A549 treated with AZD9567 at 1 μM for 4 hours (cell line): ENCODE measurements around the gene CSNK1G3. TPM values are rescaled to one million over a fixed set of nuclear protein-coding genes. Genes with fewer than 3 reads are reported as not detected.

ENCODE experiments used
- total RNA-seq: library from RNA; stranded (reverse); fragments of 200-300 nt; extraction: Qiagen RNA extraction; gene quantifications from 5 replicates; pipeline ENCODE4 v1.2.3, GENCODE V29; 2022; ENCODE audit not compliant: insufficient read depth

The CSNK1G3 gene
- total RNA-seq: 18.9 to 34.2 TPM (median 23.8 TPM) in 5 replicates

DNA sequence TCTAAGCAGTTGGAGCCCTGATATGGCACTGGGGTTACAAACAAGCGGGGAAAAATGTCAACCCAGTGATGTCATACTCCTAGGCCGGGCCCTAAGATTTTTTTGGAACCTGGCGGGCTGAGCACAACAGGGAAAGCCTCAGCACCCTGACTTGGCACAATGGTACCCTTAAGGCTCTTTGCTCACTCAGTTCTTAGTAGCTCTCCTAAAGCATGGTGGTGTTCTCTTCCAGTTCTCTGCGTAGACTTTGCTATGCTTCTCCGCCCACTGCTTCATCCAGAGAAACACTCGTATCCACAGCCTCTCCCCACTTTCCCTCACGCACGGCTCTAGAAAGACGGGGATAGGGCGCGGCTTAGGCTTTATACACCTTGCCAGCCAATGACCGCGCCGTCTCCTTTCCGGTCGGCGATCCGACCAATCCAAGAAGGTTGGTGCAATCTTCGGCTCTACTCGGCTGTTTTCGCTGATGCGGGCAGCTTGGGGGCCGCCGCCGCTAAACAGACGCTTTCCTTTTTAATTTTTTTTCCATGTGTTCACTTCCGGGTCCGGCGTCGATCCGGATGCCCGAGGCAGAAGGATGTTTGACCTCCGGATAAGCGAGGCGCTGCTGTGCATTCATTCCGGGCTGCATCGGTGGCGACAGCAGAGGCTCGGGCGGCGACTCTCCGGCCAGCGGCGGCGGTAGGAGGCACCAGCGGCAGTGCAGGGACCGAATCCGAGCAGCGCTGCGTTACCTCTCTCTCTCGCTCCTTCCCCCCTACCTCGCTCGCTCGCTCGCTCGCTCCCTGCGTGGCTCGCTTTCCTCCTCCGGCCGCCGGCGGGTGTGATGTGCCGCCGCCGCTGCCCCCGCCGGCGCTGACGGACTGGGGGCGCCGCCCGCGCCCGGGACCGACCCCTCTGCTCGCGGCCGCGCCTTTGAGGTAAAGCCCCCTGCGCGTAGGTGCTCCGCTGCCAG is at the start of gene CSNK1G3:
TSS of gene CSNK1G3 (plus strand) at position 530 of the 958 bp plus-strand sequence. CDS start 33,487 bp downstream, outside the sequence.

Other genes with a start within 250 kb of the CSNK1G3 start
- 7.9 to 12.5 TPM (median 10.7 TPM) in 5 replicates for gene CEP120, start 88.8 kb upstream of the CSNK1G3 start, total RNA-seq